ENCODE results near the gene FNIP1.

- TF ChIP-seq EP300 (IDR thresholded peaks at IDR 0.05; ENCODE audit: borderline replicate concordance) (no peak), FOXM1 (IDR thresholded peaks at IDR 0.05; ENCODE audit: borderline replicate concordance, low read depth) (no peak), TEAD4 (IDR thresholded peaks at IDR 0.05) (no peak), TAF1 (IDR thresholded peaks at IDR 0.05; ENCODE audit: low read depth) (no peak), ZBTB7A (IDR thresholded peaks at IDR 0.05; ENCODE audit: low read depth) (no peak), YY1 (IDR thresholded peaks at IDR 0.05; ENCODE audit: low read depth) (no peak), CEBPB (IDR thresholded peaks at IDR 0.05) (no peak), CREB1 (IDR thresholded peaks at IDR 0.05; ENCODE audit: low read depth) (no peak), USF1 (IDR thresholded peaks at IDR 0.05) (no peak), EGR1 (IDR thresholded peaks at IDR 0.05) (no peak), RAD21 (IDR thresholded peaks at IDR 0.05; ENCODE audit: low read depth) (no peak)
- TF ChIP-seq, protein P1, sequence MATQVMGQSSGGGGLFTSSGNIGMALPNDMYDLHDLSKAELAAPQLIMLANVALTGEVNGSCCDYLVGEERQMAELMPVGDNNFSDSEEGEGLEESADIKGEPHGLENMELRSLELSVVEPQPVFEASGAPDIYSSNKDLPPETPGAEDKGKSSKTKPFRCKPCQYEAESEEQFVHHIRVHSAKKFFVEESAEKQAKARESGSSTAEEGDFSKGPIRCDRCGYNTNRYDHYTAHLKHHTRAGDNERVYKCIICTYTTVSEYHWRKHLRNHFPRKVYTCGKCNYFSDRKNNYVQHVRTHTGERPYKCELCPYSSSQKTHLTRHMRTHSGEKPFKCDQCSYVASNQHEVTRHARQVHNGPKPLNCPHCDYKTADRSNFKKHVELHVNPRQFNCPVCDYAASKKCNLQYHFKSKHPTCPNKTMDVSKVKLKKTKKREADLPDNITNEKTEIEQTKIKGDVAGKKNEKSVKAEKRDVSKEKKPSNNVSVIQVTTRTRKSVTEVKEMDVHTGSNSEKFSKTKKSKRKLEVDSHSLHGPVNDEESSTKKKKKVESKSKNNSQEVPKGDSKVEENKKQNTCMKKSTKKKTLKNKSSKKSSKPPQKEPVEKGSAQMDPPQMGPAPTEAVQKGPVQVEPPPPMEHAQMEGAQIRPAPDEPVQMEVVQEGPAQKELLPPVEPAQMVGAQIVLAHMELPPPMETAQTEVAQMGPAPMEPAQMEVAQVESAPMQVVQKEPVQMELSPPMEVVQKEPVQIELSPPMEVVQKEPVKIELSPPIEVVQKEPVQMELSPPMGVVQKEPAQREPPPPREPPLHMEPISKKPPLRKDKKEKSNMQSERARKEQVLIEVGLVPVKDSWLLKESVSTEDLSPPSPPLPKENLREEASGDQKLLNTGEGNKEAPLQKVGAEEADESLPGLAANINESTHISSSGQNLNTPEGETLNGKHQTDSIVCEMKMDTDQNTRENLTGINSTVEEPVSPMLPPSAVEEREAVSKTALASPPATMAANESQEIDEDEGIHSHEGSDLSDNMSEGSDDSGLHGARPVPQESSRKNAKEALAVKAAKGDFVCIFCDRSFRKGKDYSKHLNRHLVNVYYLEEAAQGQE (IDR thresholded peaks at IDR 0.05; ENCODE audit: low read depth): no peak
- TF ChIP-seq, protein P2, sequence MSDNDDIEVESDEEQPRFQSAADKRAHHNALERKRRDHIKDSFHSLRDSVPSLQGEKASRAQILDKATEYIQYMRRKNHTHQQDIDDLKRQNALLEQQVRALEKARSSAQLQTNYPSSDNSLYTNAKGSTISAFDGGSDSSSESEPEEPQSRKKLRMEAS (IDR thresholded peaks at IDR 0.05): no peak
These were observed 3.9 kb downstream of the FNIP1 start for GRCh38 chr5:131792896-131793295.
